ENCODE measurements around the gene GGT7.
A peak's percentile ranks its signal among the peaks of the same experiment; 100 is the strongest.
"Not testable (repeated sequence)": the region's sequence is repeated elsewhere in the genome, so short reads cannot be mapped to it uniquely, and the experiment has no call there.

Gene GGT7

GRCh38 chr20:34898129-34898528 is 25.5 kb upstream of the GGT7 start:
- not testable (repeated sequence) for H3K27ac ChIP-seq (ENCODE audit: low read depth, low read length); H3K4me3 ChIP-seq (ENCODE audit: low read depth in 1 of 5, low read length in 5 of 5); H3K36me3 ChIP-seq (ENCODE audit: control insufficient read depth in 5 of 5, insufficient read depth in 5 of 5, low read length in 5 of 5); H3K9me3 ChIP-seq (ENCODE audit: control insufficient read depth in 5 of 5, low read length in 5 of 5); H3K27me3 ChIP-seq (ENCODE audit: control insufficient read depth in 5 of 5, insufficient read depth in 4 of 5, low read length in 5 of 5); H3K9ac ChIP-seq (ENCODE audit: low read length in 5 of 5)
- peaks cover 0 to 37% (median 17%) of the 10 kb centered on the region in 5 donors for H3K4me1 ChIP-seq (ENCODE audit: control insufficient read depth in 5 of 5, insufficient read depth in 5 of 5, low read length in 5 of 5)

GRCh38 chr20:34896086-34896621 is 23.5 kb upstream of the GGT7 start:
- Histone ChIP-seq H3K4me3 (ENCODE audit: low read depth in 1 of 5, low read length in 5 of 5) (no peak overlapping the region), H3K4me1 (ENCODE audit: control insufficient read depth in 5 of 5, insufficient read depth in 5 of 5, low read length in 5 of 5) (peaks cover 0 to 43% (median 31%) of the 10 kb centered on the region in 5 donors), H3K27me3 (ENCODE audit: control insufficient read depth in 5 of 5, insufficient read depth in 4 of 5, low read length in 5 of 5) (no peaks in the 10 kb centered on the region), H3K27ac (ENCODE audit: low read depth, low read length) (peak overlapping the region; percentile 57), H3K36me3 (ENCODE audit: control insufficient read depth in 5 of 5, insufficient read depth in 5 of 5, low read length in 5 of 5) (peaks cover 0 to 9% (median 3%) of the 10 kb centered on the region in 5 donors), H3K9me3 (ENCODE audit: control insufficient read depth in 5 of 5, low read length in 5 of 5) (no peaks in the 10 kb centered on the region), H3K9ac (ENCODE audit: low read length in 5 of 5) (peak overlapping the region in 1 of 5 donors; percentile 17)

- no peaks in the 10 kb centered on the region for H3K27me3 ChIP-seq (ENCODE audit: control insufficient read depth in 5 of 5, insufficient read depth in 4 of 5, low read length in 5 of 5)
- peaks cover 0 to 47% (median 31%) of the 10 kb centered on the region in 5 donors for H3K4me1 ChIP-seq (ENCODE audit: control insufficient read depth in 5 of 5, insufficient read depth in 5 of 5, low read length in 5 of 5)
- no peak overlapping the region for H3K9ac ChIP-seq (ENCODE audit: low read length in 5 of 5)
- no peaks in the 10 kb centered on the region for H3K9me3 ChIP-seq (ENCODE audit: control insufficient read depth in 5 of 5, low read length in 5 of 5)
- peak overlapping the region; percentile 57 for H3K27ac ChIP-seq (ENCODE audit: low read depth, low read length)
- no peak overlapping the region for H3K4me3 ChIP-seq (ENCODE audit: low read depth in 1 of 5, low read length in 5 of 5)
- H3K36me3 ChIP-seq (ENCODE audit: control insufficient read depth in 5 of 5, insufficient read depth in 5 of 5, low read length in 5 of 5) = peaks cover 0 to 12% (median 3%) of the 10 kb centered on the region in 5 donors
Observed at GRCh38 chr20:34895465-34895864, 22.8 kb upstream of the GGT7 start.

- no peak overlapping the region for H3K4me3 ChIP-seq (ENCODE audit: low read depth in 1 of 5, low read length in 5 of 5)
- H3K27ac ChIP-seq (ENCODE audit: low read depth, low read length) = peak overlapping the region; percentile 58
- H3K4me1 ChIP-seq (ENCODE audit: control insufficient read depth in 5 of 5, insufficient read depth in 5 of 5, low read length in 5 of 5) = peaks cover 0 to 51% (median 28%) of the 10 kb centered on the region in 5 donors
- no peaks in the 10 kb centered on the region for H3K27me3 ChIP-seq (ENCODE audit: control insufficient read depth in 5 of 5, insufficient read depth in 4 of 5, low read length in 5 of 5)
- H3K9ac ChIP-seq (ENCODE audit: low read length in 5 of 5) = no peak overlapping the region
- no peaks in the 10 kb centered on the region for H3K9me3 ChIP-seq (ENCODE audit: control insufficient read depth in 5 of 5, low read length in 5 of 5)
- H3K36me3 ChIP-seq (ENCODE audit: control insufficient read depth in 5 of 5, insufficient read depth in 5 of 5, low read length in 5 of 5) = peaks cover 0 to 12% (median 3%) of the 10 kb centered on the region in 5 donors
Observed at GRCh38 chr20:34894723-34895122, 22.1 kb upstream of the GGT7 start.

- Histone ChIP-seq H3K4me3 (ENCODE audit: low read depth in 1 of 5, low read length in 5 of 5) (no peak overlapping the region), H3K4me1 (ENCODE audit: control insufficient read depth in 5 of 5, insufficient read depth in 5 of 5, low read length in 5 of 5) (peaks cover 0 to 55% (median 28%) of the 10 kb centered on the region in 5 donors), H3K9ac (ENCODE audit: low read length in 5 of 5) (peak overlapping the region in 2 of 5 donors; percentile 30 to 46), H3K27me3 (ENCODE audit: control insufficient read depth in 5 of 5, insufficient read depth in 4 of 5, low read length in 5 of 5) (no peaks in the 10 kb centered on the region), H3K9me3 (ENCODE audit: control insufficient read depth in 5 of 5, low read length in 5 of 5) (no peaks in the 10 kb centered on the region), H3K27ac (ENCODE audit: low read depth, low read length) (peak overlapping the region; percentile 86), H3K36me3 (ENCODE audit: control insufficient read depth in 5 of 5, insufficient read depth in 5 of 5, low read length in 5 of 5) (peaks cover 0 to 12% (median 3%) of the 10 kb centered on the region in 5 donors)
Observed at GRCh38 chr20:34892671-34893070, 20.0 kb upstream of the GGT7 start.

- Histone ChIP-seq H3K9ac (ENCODE audit: low read length in 5 of 5) (no peak overlapping the region), H3K36me3 (ENCODE audit: control insufficient read depth in 5 of 5, insufficient read depth in 5 of 5, low read length in 5 of 5) (peaks cover 0 to 18% (median 3%) of the 10 kb centered on the region in 5 donors), H3K4me1 (ENCODE audit: control insufficient read depth in 5 of 5, insufficient read depth in 5 of 5, low read length in 5 of 5) (peaks cover 0 to 55% (median 28%) of the 10 kb centered on the region in 5 donors), H3K9me3 (ENCODE audit: control insufficient read depth in 5 of 5, low read length in 5 of 5) (no peaks in the 10 kb centered on the region), H3K4me3 (ENCODE audit: low read depth in 1 of 5, low read length in 5 of 5) (no peak overlapping the region), H3K27ac (ENCODE audit: low read depth, low read length) (peak overlapping the region; percentile 86), H3K27me3 (ENCODE audit: control insufficient read depth in 5 of 5, insufficient read depth in 4 of 5, low read length in 5 of 5) (no peaks in the 10 kb centered on the region)
Observed at GRCh38 chr20:34891166-34892062, 18.8 kb upstream of the GGT7 start.

- H3K27ac ChIP-seq (ENCODE audit: low read depth, low read length) = peak overlapping the region; percentile 38
- H3K9me3 ChIP-seq (ENCODE audit: control insufficient read depth in 5 of 5, low read length in 5 of 5) = no peaks in the 10 kb centered on the region
- no peak overlapping the region for H3K4me3 ChIP-seq (ENCODE audit: low read depth in 1 of 5, low read length in 5 of 5)
- no peaks in the 10 kb centered on the region for H3K27me3 ChIP-seq (ENCODE audit: control insufficient read depth in 5 of 5, insufficient read depth in 4 of 5, low read length in 5 of 5)
- peaks cover 0 to 58% (median 22%) of the 10 kb centered on the region in 5 donors for H3K4me1 ChIP-seq (ENCODE audit: control insufficient read depth in 5 of 5, insufficient read depth in 5 of 5, low read length in 5 of 5)
- peaks cover 12 to 32% (median 18%) of the 10 kb centered on the region in 5 donors for H3K36me3 ChIP-seq (ENCODE audit: control insufficient read depth in 5 of 5, insufficient read depth in 5 of 5, low read length in 5 of 5)
- no peak overlapping the region for H3K9ac ChIP-seq (ENCODE audit: low read length in 5 of 5)
Observed at GRCh38 chr20:34888468-34888867, 15.8 kb upstream of the GGT7 start.

GRCh38 chr20:34887023-34887422 is 14.4 kb upstream of the GGT7 start:
- H3K9ac ChIP-seq (ENCODE audit: low read length in 5 of 5) = no peak overlapping the region
- H3K27me3 ChIP-seq (ENCODE audit: control insufficient read depth in 5 of 5, insufficient read depth in 4 of 5, low read length in 5 of 5) = no peaks in the 10 kb centered on the region
- H3K4me1 ChIP-seq (ENCODE audit: control insufficient read depth in 5 of 5, insufficient read depth in 5 of 5, low read length in 5 of 5) = peaks cover 0 to 60% (median 20%) of the 10 kb centered on the region in 5 donors
- peak overlapping the region; percentile 33 for H3K27ac ChIP-seq (ENCODE audit: low read depth, low read length)
- peaks cover 20 to 39% (median 27%) of the 10 kb centered on the region in 5 donors for H3K36me3 ChIP-seq (ENCODE audit: control insufficient read depth in 5 of 5, insufficient read depth in 5 of 5, low read length in 5 of 5)
- no peak overlapping the region for H3K4me3 ChIP-seq (ENCODE audit: low read depth in 1 of 5, low read length in 5 of 5)
- H3K9me3 ChIP-seq (ENCODE audit: control insufficient read depth in 5 of 5, low read length in 5 of 5) = no peaks in the 10 kb centered on the region

- H3K27me3 ChIP-seq (ENCODE audit: control insufficient read depth in 5 of 5, insufficient read depth in 4 of 5, low read length in 5 of 5) = no peaks in the 10 kb centered on the region
Observed at GRCh38 chr20:34886122-34886521, 13.5 kb upstream of the GGT7 start.

GRCh38 chr20:34884260-34884659 is 11.6 kb upstream of the GGT7 start:
- Histone ChIP-seq H3K4me1 (ENCODE audit: control insufficient read depth in 5 of 5, insufficient read depth in 5 of 5, low read length in 5 of 5) (peaks cover 0 to 70% (median 24%) of the 10 kb centered on the region in 5 donors), H3K27ac (ENCODE audit: low read depth, low read length) (peak overlapping the region; percentile 65), H3K4me3 (ENCODE audit: low read depth in 1 of 5, low read length in 5 of 5) (no peak overlapping the region), H3K9ac (ENCODE audit: low read length in 5 of 5) (no peak overlapping the region), H3K9me3 (ENCODE audit: control insufficient read depth in 5 of 5, low read length in 5 of 5) (no peaks in the 10 kb centered on the region), H3K36me3 (ENCODE audit: control insufficient read depth in 5 of 5, insufficient read depth in 5 of 5, low read length in 5 of 5) (peaks cover 20 to 30% (median 24%) of the 10 kb centered on the region in 5 donors), H3K27me3 (ENCODE audit: control insufficient read depth in 5 of 5, insufficient read depth in 4 of 5, low read length in 5 of 5) (no peaks in the 10 kb centered on the region)

More at GRCh38 chr20:34886122-34886521, 13.5 kb upstream of the GGT7 start:
- peaks cover 0 to 61% (median 14%) of the 10 kb centered on the region in 5 donors for H3K4me1 ChIP-seq (ENCODE audit: control insufficient read depth in 5 of 5, insufficient read depth in 5 of 5, low read length in 5 of 5)
- H3K4me3 ChIP-seq (ENCODE audit: low read depth in 1 of 5, low read length in 5 of 5) = no peak overlapping the region
- H3K9ac ChIP-seq (ENCODE audit: low read length in 5 of 5) = no peak overlapping the region
- H3K9me3 ChIP-seq (ENCODE audit: control insufficient read depth in 5 of 5, low read length in 5 of 5) = no peaks in the 10 kb centered on the region
- H3K27ac ChIP-seq (ENCODE audit: low read depth, low read length) = no peak overlapping the region
- peaks cover 20 to 33% (median 27%) of the 10 kb centered on the region in 5 donors for H3K36me3 ChIP-seq (ENCODE audit: control insufficient read depth in 5 of 5, insufficient read depth in 5 of 5, low read length in 5 of 5)
